Peyer's patch (tissue), 4 donors: ENCODE results near the gene EXOC8.

Experiments
- CTCF ChIP-seq, 6 experiments: fragments of 450-650 bp in 4 of 6; fragments of 200-600 bp in 2 of 6; sonication (generic) in 1 of 6; IDR thresholded peaks; one replicate each; pipeline ENCODE4 v1.5.1; 2017 to 2019; ENCODE audit warnings: antibody characterized with exemption in 6 of 6, mild to moderate bottlenecking in 3 of 6, moderate library complexity in 1 of 6
- POLR2A ChIP-seq, 2 donors: fragments of 450-650 bp; IDR thresholded peaks; one replicate each; pipeline ENCODE4 v1.5.1; 2017; ENCODE audit warnings: antibody characterized with exemption in 2 of 2, mild to moderate bottlenecking in 2 of 2, moderate library complexity in 2 of 2

GRCh38 chr1:231319080-231319479 lies 18.6 kb downstream of the EXOC8 start:
- TF ChIP-seq CTCF (IDR thresholded peaks at IDR 0.05), result no peak
- no peak for TF ChIP-seq POLR2A (IDR thresholded peaks at IDR 0.05)
